GM10248 (cell line): Measurements from ENCODE around the gene DENND4A.

Experiments
- CTCF ChIA-PET: fragments of 300-600 bp; sonication (Branson Sonifier 250); formaldehyde crosslinking; extraction: SDS; loops from one replicate; lab custom pipeline; 2021; ENCODE audit warnings: antibody characterized with exemption; lab: Yijun Ruan, JAX
- POLR2A ChIA-PET: fragments of 350-650 bp; sonication (Branson Sonifier 250); formaldehyde crosslinking; extraction: SDS; loops from one replicate; lab custom pipeline; 2020; ENCODE audit warnings: antibody characterized with exemption; lab: Yijun Ruan, JAX
- DNase-seq: peaks from one replicate; pipeline ENCODE4 v3.0.0; 2012; ENCODE audit errors: extremely low spot score
- CTCF ChIP-seq: IDR thresholded peaks from 2 replicates; pipeline ENCODE4 v1.5.1; 2012; ENCODE audit warnings: mild to moderate bottlenecking, low read depth; ENCODE audit errors: extremely low read depth, missing control alignments, control extremely low read depth

The DENND4A gene

DNA sequence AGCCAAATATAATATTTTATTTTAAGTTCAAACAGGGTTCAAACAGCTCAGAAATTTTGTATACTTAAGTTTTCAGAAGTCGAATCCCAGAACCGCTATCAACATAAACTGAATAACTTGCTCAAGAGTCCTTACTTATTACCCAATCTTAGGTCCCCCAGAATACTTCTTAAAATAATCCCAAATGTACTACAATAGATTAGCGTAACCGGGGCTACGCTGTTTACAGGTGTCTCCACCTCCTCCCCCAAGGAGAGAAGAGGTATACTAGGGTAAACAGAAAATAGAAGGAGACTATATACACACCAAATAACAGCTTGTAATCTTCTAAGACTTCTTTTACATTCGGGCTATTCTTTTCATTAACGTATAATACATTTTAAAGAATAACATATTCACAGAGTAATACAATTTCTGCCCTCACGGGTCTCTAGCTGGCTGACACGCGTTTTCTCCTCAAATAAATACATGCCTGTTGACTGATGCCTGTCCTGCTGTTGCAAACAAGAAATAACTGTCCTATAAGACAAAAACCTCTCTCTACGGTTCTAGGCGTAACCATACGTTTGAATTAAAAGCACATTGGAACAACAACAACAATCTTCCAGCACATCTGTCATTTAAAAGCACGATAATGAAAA lies 1.3 kb downstream of the DENND4A start:
- POLR2A ChIA-PET: interaction anchor here (2.7 to 3.7 kb wide), 2 partner anchors 11 to 28 kb away, joined by 20 to 22 read pairs; no protein-coding TSS in a partner anchor
- no peak for DNase-seq
- CTCF ChIA-PET: interaction anchor here (0.9 to 3.7 kb wide), 7 partner anchors 8 to 153 kb away, joined by 3 to 12 read pairs (median 6); no protein-coding TSS in a partner anchor
- no peak for TF ChIP-seq CTCF

- DNase-seq: no peak
- TF ChIP-seq CTCF: no peak
- ChIA-PET CTCF (interaction anchor here (1.0 to 2.1 kb wide), 4 partner anchors 9 to 152 kb away, joined by 3 to 6 read pairs (median 4); no protein-coding TSS in a partner anchor), POLR2A (interaction anchor here (0.8 to 3.7 kb wide), 2 partner anchors 28 to 29 kb away, joined by 3 to 22 read pairs; no protein-coding TSS in a partner anchor)
Observed at GRCh38 chr15:65789759-65790425, 2.2 kb downstream of the DENND4A start.

GRCh38 chr15:65789105-65789504 lies 3.0 kb downstream of the DENND4A start:
- POLR2A ChIA-PET: interaction anchor here (0.8 kb wide), 1 partner anchor 29 kb away, joined by 3 read pairs; no protein-coding TSS in a partner anchor
- CTCF ChIA-PET: interaction anchor here (1.0 to 1.5 kb wide), 3 partner anchors 9 to 80 kb away, joined by 3 to 4 read pairs (median 3); partner anchors contain the start of gene RAB11A
- DNase-seq: no peak
- no peak for TF ChIP-seq CTCF

DNA sequence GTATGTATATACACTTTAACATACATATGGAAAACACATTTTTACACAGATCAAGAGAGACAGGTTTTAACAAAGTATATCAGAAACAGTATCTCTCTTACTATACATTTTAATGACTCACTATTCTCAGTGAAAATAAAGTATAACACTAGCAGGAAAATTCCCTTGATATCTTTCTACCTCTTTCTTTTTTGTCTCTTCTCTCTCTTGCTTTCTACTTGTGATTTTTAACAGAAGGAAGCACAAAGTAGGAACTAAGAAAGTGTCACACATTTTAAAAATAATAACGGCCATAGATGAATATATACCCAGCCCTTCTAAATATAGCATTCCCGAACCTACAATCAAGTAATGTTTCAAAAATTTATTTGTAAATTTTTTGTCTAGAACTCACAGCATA lies 4.8 kb downstream of the DENND4A start:
- TF ChIP-seq CTCF: no peak
- ChIA-PET CTCF (interaction anchor here (0.8 to 1.7 kb wide), 3 partner anchors 12 to 37 kb away, joined by 3 to 5 read pairs (median 4); no protein-coding TSS in a partner anchor), POLR2A (interaction anchor here (1.1 kb wide), 1 partner anchor 12 kb away, joined by 4 read pairs; no protein-coding TSS in a partner anchor)
- DNase-seq: no peak

DNA sequence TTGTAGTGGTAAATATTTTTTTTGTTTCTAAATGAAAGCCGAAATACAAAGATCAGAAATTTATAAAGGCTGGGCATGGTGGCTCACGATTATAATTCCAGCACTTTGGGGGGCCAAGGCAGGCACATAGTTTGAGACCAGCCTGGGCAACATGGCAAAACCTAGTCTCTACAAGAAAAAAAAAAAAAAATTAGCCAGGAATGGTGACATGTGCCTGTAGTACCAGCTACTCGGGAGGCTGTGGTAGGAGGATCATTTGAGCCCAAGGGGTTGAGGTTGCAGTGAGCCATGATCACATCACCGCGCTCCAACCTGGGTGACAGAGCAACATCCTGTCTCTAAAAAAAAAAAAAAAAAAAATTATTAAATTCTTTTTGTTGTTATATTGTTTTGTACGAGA lies 6.9 kb downstream of the DENND4A start:
- no peak for DNase-seq
- ChIA-PET POLR2A (no interaction called here), CTCF (interaction anchor here (1.1 kb wide), 1 partner anchor 17 kb away, joined by 3 read pairs; no protein-coding TSS in a partner anchor)
- no peak for TF ChIP-seq CTCF

DNA sequence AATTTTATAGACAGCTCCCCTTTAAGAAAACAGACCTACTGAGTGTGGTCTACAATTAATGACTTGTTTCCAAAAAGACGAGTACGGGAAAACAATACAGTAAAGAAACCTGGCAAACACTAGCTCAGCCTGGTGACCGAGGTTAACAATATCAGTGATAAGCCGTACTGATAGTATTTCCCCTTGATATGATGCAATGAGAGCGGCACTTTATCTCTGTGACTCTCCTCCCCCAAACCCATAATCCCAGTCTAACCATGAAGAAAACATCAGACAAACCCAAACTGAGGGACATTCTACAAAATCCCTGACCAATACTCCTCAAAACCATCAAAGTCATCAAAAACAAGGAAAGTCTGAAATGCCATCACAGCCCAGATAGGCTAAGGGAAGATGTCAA lies 8.2 kb downstream of the DENND4A start:
- ChIA-PET POLR2A (interaction anchor here (0.5 to 0.6 kb wide), 2 partner anchors 8 to 21 kb away, joined by 3 to 4 read pairs; partner anchors contain the start of gene DENND4A), CTCF (no interaction called here)
- no peak for DNase-seq
- TF ChIP-seq CTCF: no peak
